GM21526 (cell line): ENCODE measurements around the gene NANS.
A peak's percentile ranks its signal among the peaks of the same experiment; 100 is the strongest.
"Not testable (repeated sequence)": the region's sequence is repeated elsewhere in the genome, so short reads cannot be mapped to it uniquely, and the experiment has no call there.

Source experiments
- ATAC-seq: cut with Tn5 transposase; IDR thresholded peaks from one replicate; pipeline ENCODE4 v1.9.1; 2021; ENCODE audit warnings: moderate library complexity; ENCODE audit not compliant: unreplicated experiment, low FRiP score

NANS gene, protein sequence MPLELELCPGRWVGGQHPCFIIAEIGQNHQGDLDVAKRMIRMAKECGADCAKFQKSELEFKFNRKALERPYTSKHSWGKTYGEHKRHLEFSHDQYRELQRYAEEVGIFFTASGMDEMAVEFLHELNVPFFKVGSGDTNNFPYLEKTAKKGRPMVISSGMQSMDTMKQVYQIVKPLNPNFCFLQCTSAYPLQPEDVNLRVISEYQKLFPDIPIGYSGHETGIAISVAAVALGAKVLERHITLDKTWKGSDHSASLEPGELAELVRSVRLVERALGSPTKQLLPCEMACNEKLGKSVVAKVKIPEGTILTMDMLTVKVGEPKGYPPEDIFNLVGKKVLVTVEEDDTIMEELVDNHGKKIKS

DNA sequence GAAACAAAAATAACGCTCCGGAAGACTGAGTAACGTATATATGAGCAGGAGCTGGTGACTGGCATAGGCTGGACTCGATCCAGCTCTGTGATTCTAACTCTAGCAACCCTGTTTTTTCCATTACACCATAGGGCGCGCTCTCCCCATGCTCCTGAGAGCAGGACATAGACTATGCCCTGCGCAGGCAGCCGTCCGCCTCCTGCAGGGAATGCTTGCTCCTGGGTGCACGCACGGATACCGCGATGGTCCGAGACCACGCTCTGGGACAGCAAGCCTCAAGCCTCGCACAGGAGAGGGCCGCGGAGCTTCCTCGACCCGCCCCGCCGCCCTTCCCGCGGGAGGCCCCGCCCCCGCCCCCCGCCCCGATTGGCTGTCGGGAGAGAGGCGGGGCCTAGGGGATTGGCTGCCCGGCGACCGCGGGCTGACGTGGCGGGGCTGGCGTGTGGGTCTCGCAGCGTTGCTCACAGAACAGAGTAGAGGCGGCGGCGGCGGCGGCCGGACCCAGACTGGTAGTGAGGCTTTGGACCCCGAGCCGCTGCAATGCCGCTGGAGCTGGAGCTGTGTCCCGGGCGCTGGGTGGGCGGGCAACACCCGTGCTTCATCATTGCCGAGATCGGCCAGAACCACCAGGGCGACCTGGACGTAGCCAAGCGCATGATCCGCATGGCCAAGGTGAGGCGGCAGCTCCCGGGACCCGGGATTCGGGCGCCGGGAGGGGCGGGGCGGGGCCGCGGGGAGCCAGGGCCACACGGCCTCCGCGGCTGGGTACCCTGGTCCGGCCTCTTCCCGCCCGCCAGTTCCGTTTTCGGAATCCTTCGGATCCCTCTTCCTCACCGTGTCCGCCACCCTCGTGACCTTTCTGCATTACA is at the start of gene NANS:
Gene NANS, plus strand, starts transcription at position 464 of the 869 bp plus-strand sequence. Its CDS starts 77 bp downstream, at position 541.
- ATAC-seq, result peak; percentile 93

- ATAC-seq, result no peak
These were observed 49.1 kb upstream of the NANS start for GRCh38 chr9:98007251-98007928.

GRCh38 chr9:98008764-98009163 is 47.8 kb upstream of the NANS start:
- no peak for ATAC-seq

- ATAC-seq, result no peak
These were observed 47.1 kb upstream of the NANS start for GRCh38 chr9:98009437-98009836.

GRCh38 chr9:98009936-98010335 is 46.6 kb upstream of the NANS start:
- no peak for ATAC-seq

DNA sequence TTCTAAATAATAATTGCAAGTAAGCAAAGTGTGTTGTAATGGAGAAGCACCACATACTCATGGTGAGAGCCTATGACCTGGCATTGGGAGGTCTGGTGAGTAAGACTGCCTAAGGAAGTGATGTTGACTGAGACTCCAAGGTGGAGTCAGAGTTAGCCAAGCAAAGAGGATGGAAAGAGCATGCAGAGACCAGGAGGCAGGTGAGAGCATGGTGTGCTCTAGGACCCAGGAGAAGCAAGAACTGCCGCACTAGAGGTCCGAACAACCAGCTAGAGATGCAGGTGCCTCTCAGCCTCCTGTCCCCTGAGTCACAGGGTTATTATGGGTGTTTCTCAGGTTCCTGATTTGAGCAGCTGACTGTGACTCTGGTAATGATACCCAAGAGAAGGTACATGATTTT is 46.1 kb upstream of the NANS start:
- ATAC-seq, result peak; percentile 77

- ATAC-seq, result no peak
These were observed 45.4 kb upstream of the NANS start for GRCh38 chr9:98011122-98011521.

DNA sequence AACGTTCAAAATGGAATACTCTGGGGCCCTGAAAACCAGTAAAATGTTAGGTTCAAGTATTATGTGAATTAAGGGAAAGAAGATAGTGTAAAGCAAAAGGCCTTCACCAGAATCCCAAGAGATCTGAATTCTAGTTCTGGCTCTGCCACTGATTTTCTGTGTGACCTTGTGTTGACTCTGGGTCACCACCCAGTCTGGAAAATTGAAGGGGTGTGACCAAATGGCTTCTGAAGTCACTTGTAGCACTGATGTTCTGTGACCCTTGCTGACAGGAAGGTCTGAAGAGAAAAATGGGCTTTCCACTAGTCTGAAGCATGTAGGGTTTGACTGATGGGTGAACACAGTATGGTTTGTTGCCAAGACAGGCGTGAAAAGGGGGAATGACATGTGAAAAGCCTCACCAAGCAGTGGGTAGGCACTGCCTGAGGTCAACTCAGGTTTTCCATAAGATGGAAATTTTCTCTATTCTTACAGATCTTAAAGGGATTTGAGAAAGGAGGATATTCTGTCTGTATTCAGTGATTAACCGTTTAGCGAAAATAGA is 40.3 kb upstream of the NANS start:
- no peak for ATAC-seq

DNA sequence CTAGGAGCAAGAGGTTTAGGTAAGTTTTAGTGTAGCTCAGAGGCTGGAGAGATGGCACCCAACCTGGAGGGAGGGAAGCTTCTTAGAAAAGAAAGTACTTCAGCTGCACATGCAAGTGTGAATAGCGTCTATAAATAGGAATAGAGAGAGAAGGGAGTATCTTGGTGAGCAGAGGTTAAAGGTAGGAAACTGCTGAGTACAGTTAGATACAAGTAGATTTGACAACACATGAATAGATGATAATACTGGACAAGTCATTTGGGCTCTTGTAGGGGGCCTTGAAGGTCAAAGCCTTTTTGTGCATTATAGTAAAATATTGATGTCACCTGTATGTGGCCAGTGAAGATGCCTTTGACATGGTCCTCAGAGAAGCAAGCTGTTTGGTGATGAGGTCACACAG is 39.2 kb upstream of the NANS start:
- no peak for ATAC-seq

DNA sequence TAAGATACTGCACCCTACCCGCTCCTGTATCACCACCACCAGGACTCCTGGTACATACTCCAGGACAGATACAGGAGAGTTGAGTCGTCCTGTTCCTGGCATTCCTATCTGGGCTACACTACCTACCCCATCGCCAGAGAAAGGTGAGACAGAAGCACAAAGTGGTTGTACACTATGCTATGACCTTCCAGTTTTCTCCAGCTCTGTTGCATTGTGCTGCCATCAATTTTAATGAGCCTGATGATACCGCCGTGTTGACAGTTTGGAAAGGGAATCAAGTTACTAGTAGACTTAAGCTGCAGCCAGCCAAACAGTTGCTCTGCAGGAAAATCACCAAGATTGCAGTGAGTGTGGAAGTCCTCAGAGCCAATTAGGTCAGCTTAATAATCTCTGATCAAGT is 38.2 kb upstream of the NANS start:
- ATAC-seq, result no peak

GRCh38 chr9:98019098-98019497 is 37.4 kb upstream of the NANS start:
- ATAC-seq, result no peak

GRCh38 chr9:98019869-98020268 is 36.7 kb upstream of the NANS start:
- ATAC-seq, result not testable (repeated sequence)

DNA sequence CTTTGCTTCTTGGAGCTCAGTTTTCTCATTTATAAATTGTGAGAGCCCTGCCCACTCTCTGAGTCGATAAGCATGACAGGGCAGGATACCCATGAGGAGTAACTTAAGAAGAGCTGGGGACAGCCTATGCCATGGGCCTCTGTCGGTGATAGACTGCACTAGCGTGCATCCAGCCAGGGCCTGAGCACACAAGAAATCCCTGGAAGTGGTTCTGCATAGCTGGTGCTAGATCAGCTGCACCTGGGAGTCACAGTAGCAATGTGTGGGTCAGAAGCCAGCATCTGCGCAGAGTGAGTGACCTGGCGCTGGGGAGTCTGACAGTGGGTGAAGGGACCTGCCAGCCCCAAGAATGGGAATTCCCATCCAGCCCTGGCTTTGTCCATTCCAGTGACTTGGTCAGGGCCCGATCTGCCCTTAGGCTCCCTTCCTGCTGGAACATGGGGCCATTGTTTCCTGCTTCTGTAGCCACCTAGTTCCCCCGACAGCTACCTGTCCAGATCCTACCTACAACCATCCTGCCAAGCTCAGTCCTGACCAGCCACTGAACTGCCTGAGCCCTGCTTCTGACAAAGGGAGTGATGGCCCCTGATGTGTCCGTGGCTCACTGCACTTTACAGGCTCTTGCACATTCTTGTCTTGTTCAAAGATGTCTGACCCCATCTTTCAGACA is 35.9 kb upstream of the NANS start:
- no peak for ATAC-seq

DNA sequence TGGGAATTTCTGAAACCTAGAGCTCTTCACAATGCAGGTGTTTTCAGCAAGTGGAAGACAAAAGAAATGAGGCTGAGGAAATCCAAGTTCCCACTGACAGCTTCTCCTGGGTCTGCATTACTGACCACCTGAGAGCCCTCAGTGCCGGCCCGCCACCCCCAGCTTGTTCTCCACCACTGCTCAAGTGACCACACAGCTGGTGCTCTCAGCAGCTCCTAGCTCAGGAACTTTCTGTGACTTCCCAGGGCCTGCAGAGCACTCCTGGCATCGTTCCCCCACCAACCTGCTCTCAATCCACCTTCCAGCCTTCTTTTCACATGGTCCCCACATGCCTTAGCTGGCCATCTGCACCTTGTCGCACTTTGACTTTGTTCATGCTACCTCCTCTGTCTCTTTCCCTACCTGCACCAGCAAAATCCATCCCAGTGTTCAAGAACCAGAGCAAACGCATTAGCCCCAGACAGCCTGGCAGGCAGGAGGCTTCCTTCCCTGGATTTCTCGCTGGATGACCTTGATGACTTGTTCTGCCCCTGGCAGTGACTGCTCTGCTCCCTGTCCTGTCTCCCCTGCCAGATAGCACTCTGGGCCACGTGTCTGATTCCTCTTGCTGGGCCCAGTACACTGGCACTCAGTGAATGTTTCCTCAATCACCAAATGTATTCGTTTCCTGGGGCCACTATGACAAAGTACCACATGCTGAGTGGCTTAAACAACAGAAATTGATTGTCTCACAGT is 35.1 kb upstream of the NANS start:
- ATAC-seq, result no peak

- no peak for ATAC-seq
These were observed 34.1 kb upstream of the NANS start for GRCh38 chr9:98022447-98022846.

- no peak for ATAC-seq
These were observed 31.8 kb upstream of the NANS start for GRCh38 chr9:98024702-98025101.

GRCh38 chr9:98031169-98031568 is 25.4 kb upstream of the NANS start:
- no peak for ATAC-seq

GRCh38 chr9:98031935-98032334 is 24.6 kb upstream of the NANS start:
- ATAC-seq, result no peak
